Activated CD4-positive, alpha-beta T cell treated with anti-CD3 and anti-CD28 coated beads for 1 hour (primary cell): ENCODE results near the gene FBXO30.

Experiments
- DNase-seq: peaks from one replicate; pipeline ENCODE4 v3.0.0-alpha.2; 2020

FBXO30 gene, protein sequence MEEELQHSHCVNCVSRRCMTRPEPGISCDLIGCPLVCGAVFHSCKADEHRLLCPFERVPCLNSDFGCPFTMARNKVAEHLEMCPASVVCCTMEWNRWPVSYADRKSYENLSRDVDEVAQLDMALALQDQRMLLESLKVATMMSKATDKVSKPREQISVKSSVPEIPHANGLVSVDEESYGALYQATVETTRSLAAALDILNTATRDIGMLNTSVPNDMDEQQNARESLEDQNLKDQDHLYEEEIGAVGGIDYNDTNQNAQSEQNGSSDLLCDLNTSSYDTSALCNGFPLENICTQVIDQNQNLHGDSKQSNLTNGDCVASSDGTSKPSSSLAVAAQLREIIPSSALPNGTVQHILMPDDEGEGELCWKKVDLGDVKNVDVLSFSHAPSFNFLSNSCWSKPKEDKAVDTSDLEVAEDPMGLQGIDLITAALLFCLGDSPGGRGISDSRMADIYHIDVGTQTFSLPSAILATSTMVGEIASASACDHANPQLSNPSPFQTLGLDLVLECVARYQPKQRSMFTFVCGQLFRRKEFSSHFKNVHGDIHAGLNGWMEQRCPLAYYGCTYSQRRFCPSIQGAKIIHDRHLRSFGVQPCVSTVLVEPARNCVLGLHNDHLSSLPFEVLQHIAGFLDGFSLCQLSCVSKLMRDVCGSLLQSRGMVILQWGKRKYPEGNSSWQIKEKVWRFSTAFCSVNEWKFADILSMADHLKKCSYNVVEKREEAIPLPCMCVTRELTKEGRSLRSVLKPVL

DNA sequence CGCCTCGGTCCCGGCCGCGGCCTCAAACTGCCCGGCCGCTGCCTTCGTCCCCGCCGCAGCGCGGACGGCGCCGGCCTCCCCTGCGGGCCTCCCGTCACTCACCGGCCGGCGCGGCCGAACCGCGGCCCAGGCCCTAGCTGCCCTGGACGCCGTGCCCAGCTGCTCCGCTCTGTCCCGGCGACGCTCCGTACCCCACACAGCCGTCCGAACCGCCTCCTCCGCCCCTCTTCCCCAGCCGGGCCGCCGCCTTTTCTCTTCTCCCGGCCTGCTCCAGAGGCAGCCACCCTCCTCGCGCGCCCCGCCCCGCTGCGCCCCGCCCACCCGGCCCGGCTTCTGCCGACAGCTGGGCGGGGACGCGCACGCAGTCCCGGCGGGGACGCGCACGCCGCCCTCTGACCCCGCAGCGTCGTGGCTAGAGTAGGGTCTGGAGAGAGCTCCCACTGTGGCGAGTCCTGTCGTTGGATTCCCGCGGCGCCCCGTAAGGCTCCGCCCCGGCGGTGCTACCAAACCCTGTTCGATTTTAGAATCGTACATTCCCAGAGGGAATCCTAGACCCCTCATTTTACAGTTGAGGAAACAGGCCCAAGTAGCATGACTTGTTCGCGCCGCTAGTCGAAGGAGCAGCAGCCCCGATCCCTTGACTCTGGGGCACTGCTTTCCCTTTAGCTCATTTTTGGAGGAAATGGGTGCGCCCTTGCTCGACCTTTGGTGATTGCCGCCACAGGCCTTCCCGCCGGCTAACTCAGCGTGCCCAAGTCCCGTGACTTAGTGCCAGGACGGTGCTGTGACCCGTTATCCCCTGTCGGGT lies at the start of gene FBXO30:
Gene FBXO30 (minus strand): TSS at position 295 of the 808 bp plus-strand sequence. CDS start 8,390 bp downstream, outside the sequence.
- peak; percentile 77 for DNase-seq

DNA sequence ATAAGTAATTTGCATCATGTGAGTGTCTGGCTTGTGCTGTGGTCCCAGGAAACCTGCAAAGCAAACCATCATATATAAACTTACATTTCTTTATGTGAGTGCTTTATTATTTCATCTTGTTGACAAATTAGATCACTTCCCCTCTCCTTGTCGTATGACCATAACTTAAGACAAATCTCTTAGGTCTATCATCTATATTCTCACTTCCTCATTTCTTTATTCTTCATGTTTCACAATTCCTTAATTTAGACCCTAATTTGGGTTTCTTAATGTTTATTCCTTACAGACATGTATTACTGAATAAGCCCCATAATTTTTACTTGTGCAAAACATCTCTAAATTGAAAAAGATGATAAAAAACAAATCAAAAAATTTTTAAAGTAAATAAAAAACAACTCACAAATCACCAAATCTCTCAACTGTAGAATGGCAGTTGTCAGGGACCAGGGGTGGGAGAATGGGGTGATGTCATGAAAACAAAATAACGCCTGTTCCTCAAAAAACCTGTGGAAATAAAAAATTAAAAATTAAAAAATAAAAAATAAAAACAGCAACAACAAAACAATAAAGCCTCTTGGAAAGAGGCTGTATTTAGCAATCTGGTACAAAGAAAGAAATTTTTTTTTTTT lies 49.5 kb upstream of the FBXO30 start:
- DNase-seq = no peak

DNA sequence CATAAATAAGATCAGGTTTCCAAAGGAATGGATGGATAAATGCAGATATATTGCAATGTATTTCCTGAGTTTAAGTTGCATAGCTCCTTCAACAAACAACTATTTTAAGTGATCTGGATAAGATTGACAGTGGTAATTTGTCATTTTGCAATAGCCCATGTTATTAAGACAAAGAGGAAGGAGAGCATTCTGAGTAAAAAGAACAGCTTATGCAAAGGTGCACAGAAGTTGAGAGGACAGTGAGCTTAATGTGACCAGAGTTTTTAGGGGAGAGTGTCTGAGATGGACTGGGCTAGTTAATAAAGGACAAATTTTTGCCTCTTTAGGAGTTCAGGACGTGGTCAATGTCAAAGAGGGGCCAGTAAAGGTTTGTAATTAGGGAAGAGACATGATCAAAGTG lies 48.8 kb upstream of the FBXO30 start:
- no peak for DNase-seq

DNA sequence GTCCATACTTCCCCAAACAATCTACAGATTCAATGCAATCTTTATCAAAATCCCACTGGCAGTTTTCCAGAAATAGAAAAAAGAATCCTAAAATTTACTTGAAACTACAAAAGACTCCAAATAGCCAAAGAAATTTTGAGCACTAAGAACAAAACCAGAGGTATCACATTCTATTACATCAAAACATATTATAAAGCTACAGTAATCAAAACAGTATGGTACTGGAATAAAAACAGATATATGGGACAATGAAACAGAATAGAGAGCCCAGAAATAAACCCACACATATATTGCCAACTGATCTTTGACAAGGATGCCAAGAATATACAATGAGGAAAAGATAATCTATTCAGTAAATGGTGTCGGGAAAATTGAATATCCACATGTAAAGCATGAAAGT lies 46.0 kb upstream of the FBXO30 start:
- DNase-seq = no peak

DNA sequence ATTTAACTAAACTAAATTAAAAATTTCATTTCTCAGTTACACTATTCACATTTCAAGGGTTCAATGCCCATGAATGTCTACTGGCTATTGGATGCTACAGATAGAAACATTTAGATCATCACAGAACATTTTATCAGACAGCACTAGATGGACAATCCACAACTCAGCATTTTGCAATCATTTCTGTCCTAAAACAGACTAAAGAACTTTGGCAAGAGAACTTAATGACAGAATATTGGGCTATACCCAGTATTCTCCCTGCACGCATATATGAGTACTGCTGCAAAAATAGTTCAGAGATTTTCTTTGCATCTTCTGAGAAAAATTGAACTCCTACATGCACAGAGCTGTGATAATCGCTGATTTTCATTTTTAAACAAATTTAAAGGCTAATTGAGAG lies 36.1 kb upstream of the FBXO30 start:
- no peak for DNase-seq

DNA sequence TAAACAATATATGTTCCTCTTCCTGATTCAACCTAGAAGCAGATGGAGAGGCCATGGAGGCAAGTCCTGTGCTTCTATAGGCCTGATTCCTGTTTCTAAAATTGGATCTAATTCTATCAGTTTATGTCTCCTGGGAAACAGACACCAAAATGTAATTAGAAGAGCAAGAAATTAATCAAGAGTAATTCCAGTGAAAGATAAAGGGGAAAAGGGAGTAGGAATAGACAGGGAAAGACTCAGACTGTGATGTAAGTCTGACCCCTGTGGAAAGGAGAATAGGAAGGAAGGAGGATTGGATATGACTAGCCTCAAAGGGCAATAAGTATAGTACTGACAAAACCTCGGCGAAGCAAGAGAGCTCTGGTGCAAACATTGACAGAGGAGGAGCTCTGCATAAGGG lies 33.9 kb upstream of the FBXO30 start:
- no peak for DNase-seq

DNA sequence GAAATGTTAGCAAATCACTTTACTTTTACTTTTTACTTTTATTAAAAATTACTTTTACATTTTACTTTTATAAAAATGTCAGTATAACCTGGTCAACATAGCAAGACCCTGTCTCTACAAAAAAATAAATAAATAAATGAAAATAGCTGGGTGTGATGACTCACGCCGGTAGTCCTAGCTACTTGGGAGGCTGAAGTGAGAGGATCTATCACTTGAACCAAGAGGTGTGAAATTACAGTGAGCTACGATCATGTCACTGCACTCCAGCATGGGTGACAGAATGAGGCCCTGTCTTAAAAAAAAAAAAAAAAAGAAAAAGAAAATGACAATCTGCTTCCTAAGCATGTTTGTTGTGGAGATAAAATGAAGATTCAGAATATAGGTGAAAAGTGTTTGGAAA lies 31.0 kb upstream of the FBXO30 start:
- no peak for DNase-seq

DNA sequence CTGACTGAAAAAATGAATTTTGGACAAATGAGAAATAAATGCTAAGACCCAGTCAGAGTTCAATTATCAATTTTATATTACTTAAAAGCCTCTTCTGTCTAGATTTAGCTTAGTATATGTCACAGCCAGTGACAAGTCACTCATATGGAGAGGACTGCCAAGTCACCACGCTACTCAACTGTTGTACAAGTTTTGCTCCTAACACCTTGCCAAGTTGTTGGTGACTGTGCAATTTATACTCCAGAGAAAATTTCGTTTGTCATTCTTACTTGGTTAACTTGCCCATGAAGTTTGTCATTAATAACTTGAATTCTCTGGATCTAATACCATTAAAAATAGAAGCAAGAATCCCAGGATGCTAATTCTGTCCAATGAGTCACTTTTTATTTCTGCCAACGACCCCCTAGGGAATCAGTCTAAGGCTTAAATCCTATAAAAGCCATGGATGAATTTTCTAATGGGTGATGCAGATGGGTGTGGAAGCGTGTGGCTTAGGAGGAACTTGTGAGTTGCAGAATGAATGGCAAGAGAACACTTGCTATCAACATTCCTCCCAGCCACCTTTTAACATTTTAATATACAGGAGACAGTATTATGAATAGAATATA lies 30.4 kb upstream of the FBXO30 start:
- DNase-seq = no peak

DNA sequence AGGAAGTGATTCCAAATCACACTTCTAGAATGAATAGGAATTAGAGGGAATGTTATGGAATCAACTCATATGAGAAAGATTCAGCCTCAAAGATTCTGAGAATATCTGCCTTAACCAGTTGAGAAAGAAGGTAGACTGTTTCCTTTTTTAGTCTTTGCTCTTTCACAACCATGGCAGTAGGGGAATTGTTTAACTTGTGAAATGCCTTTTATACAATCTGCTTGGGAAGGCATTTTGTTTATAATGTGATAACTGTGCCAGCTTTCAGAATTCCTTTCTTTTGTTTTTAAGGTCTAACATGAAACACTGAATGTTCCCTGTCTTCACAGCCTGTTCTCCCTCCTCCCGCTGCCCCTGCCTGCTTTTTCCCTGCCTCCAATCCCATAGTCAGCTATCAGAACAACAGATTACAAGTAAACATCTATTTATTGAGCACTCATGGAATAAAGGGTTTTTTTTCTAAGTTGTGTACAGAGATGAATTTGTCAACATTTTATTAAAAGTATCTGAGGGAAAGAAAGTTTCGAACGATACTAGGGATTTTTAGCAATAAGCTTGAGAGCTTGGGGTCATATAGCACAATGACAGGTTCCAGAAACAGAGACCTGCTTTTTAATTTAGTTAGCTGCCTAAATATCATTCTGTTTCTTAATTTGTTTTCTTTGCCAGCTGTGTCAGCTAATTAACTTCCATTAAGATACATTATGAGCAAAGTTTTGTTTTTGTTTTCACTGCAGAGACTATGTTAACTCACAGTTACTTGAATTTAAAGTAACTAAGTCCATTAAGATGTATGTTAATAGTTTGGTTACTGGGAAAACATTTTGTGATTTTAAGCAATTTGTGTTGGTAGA lies 28.3 kb upstream of the FBXO30 start:
- DNase-seq = no peak

DNA sequence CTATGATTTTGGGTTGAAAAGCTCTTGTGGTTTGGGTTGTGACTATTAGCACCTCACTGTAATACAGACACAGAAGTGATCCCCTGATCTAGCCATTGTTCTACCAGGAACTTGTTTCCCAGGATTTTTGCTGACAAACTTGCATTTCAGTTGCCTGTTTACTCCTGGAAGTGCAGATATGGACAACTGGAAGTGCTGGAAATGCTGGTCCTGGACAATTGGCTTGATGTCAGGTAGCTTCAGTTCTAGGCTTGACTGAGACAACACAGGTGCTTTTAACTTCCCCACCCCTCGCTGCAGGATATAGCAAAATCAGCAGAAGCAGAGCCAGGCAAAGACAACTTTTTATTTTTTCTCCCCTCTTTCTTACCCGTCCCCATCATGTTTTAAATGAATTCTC lies 27.1 kb upstream of the FBXO30 start:
- no peak for DNase-seq

DNA sequence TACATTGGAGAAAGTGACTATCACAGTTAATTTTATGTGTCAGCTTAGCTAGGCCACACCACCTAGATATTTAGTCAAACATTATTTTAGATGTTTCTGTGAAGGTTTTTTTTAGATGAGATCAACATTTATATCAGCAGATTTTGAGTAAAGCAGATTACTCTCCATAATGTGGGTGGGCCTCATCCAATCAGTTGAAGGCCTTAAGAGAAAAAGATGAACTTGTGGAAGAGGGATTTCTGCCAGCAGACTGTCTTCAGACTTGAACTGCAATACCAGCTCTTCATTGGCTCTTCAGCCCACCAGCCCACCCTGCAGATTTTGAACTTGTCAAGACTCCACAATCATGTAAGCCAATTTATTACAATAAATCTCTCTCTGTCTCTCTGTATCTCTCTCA lies 25.1 kb upstream of the FBXO30 start:
- DNase-seq = no peak

DNA sequence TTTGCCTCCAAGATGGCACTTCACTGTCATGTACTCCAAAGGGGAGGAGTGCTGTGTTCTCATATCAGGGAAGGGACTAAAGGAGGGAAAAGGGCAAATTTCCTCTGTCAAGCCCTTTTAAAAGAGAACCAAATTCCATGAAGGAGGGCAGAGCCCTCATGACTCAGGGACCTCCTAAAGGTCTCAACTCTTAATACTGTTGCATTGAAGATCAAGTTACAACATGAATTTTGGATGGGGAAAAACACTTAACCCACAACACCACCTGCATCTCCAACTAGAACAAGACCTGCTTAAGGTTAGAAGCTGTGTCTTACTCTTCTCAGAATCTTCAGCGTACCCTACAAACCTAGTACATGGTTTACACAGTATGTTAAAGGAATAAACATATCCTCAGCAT lies 23.7 kb upstream of the FBXO30 start:
- no peak for DNase-seq

DNA sequence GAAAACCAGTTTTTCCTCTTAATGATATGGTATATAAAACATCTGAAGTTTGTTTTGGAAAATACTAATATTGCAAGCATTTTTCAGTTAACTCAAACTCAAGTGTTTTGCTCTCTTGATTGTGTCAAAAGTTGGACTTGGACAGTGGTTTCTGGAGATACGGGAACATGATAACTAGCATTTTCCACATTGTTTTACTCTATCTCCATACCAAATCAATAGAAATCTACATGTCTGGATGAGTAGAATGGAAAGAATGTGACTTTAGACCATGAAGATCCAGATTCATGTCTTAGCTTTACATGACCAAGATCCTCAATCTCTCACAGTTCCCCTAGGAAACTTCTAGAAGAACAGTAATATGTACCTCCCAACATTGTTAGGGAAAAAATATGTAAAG lies 22.2 kb upstream of the FBXO30 start:
- DNase-seq = no peak

DNA sequence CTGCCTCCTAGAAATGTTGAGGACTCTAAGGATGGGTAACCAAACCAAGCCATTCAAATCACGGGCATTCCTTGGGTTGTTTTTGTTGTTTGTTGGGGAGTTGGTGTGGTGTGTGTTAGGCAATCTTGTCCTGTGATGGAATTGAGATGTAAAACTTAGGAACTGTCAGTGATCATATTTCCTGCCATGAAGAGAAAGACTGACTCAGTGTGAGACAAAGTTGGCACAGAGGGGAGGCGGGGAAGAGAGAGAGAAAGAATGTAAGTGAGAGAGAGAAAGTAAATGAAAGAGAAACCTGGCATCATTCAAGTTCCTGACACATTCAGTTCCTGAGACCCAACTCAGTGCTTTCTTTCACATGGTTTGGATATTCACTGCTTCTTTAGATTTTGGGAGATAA lies 21.6 kb upstream of the FBXO30 start:
- no peak for DNase-seq

DNA sequence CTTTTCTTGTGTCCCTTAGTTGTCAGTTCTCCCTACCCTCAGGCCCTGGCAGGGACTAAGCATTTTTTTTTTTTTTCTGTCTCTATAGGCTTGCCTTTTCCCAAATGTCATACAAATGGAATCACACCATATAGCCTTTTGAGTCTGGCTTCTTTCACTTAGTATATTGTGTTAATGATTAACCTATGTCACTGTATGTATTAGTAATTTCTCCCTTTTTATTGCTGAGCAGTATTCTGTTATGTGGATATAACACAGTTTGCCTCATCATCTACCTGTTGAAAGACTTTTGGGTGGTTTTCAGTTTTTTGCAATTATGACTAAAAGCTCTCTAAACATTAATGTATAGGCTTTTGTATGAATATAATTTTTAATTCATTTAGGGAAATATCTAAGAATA lies 16.0 kb upstream of the FBXO30 start:
- no peak for DNase-seq

DNA sequence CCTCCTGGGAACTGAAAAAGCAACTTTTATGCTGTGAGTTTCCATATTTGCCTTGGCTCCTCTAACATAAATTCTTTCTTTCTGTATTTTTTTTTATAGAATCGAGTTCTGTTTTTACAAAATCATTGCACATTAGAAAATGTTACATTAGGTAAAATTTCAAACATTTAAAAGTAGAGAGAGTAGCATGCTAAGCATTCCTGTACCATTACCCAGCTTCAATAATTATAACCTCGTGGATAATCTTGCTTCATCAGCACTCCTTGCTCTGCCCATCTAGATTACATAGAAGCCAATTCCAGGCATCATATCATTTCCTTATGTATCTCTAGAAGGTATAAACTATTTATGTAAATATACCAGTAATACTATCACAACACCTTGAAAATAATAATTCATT lies 15.4 kb upstream of the FBXO30 start:
- no peak for DNase-seq

DNA sequence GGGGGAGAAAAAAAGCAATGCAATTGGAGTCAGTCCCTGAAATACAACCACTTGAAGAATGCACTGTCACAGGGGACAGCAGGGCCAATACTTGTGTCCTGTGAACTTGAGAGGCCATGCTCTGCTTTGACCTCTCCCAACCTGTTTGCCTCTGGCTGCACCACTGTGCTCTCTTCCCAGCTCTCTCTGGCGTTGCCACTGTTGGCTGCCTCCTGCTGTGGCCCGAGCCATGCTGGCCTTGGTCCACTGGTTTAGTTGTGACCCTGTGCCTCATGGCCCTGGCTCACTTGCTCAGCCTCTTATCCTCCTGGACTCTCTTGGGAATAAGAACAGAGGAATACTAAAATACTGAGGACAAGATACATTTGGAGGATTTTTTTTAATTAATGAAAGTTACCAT lies 14.5 kb upstream of the FBXO30 start:
- DNase-seq = no peak

DNA sequence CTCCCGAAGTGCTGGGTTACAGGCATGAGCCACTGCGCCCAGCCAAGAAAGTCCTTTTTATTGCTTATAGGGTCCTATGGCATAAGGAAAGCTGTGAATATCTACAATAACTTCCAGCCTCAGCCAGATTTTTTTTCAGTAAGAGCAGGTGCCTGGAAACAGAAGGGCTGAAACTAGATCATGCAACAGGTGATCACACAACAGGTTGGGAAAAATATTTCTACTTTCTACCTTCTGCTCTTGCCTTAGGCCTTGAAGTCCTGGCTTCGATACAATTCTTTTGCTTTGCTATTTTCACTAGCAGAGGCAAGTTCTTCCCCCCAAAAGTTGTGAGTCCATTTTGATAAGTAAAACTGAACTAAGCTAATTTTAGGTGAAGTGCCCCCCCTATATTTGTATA lies 9.7 kb upstream of the FBXO30 start:
- no peak for DNase-seq

DNA sequence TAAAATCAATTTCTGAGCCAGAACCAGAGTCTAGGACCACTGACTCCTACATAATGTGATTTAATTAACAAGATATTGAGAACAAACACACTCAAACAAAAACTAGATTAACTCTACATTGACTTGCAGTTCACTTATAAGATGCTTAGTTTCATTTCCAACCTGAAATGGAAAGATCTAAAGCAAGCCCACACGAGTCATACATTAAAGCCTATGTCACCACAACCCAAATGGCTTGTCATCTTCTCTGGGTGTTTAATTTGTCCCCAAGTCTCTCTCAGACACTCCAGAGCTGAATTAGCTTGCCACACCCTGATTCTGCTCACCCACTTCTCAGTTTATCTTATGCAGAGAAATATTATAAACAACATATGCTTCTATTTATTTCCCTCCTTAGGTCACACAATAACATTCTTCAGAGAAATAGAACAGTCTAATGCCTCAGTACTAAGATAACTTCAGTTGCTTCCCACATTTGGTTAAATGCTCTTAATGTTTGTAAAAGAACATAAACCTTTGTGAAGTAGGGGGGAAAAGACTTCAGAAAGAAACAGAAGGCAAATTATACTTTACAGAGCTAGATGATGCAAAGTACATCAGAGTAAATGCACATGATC lies 8.8 kb upstream of the FBXO30 start:
- no peak for DNase-seq

DNA sequence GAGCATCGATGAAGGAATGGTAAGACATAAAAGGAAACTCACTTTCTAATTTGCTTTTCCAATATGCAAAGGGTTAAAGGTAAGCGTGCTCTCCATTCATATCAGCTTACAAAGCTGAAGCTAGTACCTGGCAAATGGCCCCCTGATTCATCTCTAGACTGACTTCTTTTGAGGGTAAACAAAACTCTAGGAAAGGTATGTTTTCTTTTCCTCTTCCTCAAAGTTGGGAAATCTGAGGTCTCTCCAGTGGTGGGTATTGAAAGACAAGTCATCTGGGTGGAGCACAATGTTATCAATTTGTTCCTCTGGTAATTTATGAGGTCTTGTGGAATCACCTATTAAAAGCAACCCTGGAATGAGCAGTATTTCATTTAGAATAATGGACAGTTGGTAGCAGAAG lies 7.9 kb upstream of the FBXO30 start:
- DNase-seq = no peak

DNA sequence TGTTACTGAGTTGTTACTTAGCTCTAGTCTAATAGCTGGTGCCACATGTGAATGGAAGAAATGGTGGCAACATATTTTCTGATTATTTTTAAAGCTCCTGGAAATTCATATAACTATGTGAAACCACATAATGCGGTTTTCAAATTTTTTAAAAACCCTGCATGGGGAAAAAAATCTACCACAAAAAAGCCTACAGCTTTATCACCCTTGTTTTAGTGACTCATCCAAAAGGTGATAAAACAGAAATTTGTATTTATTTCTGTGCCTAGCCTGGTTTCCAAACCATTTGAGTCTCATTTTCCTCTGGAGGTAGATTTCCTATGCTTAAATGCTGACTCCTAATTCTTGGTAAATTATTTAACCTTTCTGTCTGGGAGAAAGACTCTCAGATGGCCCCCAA lies 5.4 kb upstream of the FBXO30 start:
- no peak for DNase-seq
